Thoracic aorta (tissue), 2 donors: ENCODE measurements around the gene RAB3GAP2. TPM values are rescaled to one million over a fixed set of nuclear protein-coding genes. Genes with fewer than 3 reads are reported as not detected.
A peak's percentile ranks its signal among the peaks of the same experiment; 100 is the strongest.
"Not testable (repeated sequence)": the region's sequence is repeated elsewhere in the genome, so short reads cannot be mapped to it uniquely, and the experiment has no call there.

ENCODE experiments used
- ATAC-seq: fragments of 150-250 bp; one replicate; pipeline ENCODE4 v1.8.0; 2017; ENCODE audit warnings: low read depth; ENCODE audit not compliant: insufficient number of reproducible peaks, low FRiP score
- DNase-seq: peaks from one replicate; pipeline ENCODE4 v3.0.0-alpha.2; 2020; ENCODE audit warnings: low spot score
- H3K27ac ChIP-seq, 2 donors: fragments of 200-600 bp; sonication (generic); 1 replicate in 1 of 2; 2 replicates in 1 of 2; pipeline ENCODE4 v1.5.1; 2016; ENCODE audit warnings: mild to moderate bottlenecking in 2 of 2, moderate library complexity in 2 of 2
- H3K27me3 ChIP-seq: fragments of 200-600 bp; sonication (generic); replicated peaks from 2 replicates; pipeline ENCODE4 v1.6.0; 2016; ENCODE audit warnings: mild to moderate bottlenecking; ENCODE audit not compliant: insufficient read depth
- H3K36me3 ChIP-seq: fragments of 200-600 bp; sonication (generic); one replicate; pipeline ENCODE4 v1.5.1; 2016
- H3K4me1 ChIP-seq, 2 donors: fragments of 200-600 bp; sonication (generic); 1 replicate in 1 of 2; 2 replicates in 1 of 2; pipeline versions ENCODE4 v1.5.1 to v1.6.0; 2016; ENCODE audit warnings: low read depth in 2 of 2, mild to moderate bottlenecking in 1 of 2; ENCODE audit not compliant: control insufficient read depth in 1 of 2
- H3K4me3 ChIP-seq: fragments of 200-600 bp; sonication (generic); 2 replicates; pipeline ENCODE4 v1.5.1; 2016; ENCODE audit warnings: mild to moderate bottlenecking
- H3K9me3 ChIP-seq: fragments of 200-600 bp; sonication (generic); 2 replicates; pipeline ENCODE4 v1.5.1; 2016
- CTCF ChIP-seq: fragments of 200-600 bp; sonication (generic); IDR thresholded peaks from one replicate; pipeline ENCODE4 v1.5.1; 2019; ENCODE audit warnings: antibody characterized with exemption
- total RNA-seq, 2 donors: library from RNA; depleted of rRNA; stranded (reverse); fragments of >200 nt; gene quantifications; one replicate each; pipeline versions ENCODE4 v1.1.0 to v1.2.3, GENCODE V29; 2016

RAB3GAP2 gene
- total RNA-seq, 2 donors from 2014 or later = 22.5 to 37.9 TPM

DNA sequence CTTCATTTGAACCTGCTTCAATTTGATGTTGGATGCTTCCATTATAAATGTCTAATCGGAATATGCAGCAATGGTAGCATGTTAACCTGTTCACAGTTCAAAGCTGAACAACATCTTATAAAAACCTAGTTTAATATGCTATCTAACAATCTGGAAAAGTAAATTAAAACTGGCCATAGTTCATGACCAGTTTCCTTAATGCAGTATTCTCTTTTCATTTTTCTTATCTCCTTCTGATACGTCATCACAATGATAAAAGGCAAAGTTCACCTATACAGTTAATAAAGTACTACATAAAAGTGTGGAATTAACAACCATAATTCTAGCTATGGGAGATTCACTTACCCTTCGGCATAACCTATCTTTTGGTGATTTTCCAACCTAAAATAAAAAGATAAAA lies 113.2 kb downstream of the RAB3GAP2 start:
- no peaks in the 10 kb centered on the region for H3K9me3 ChIP-seq
- no peak overlapping the region for H3K4me3 ChIP-seq
- peaks cover 42% of the 10 kb centered on the region for H3K36me3 ChIP-seq
- no peak overlapping the region for H3K27ac ChIP-seq
- DNase-seq (no peak), ATAC-seq (no peak)
- H3K4me1 ChIP-seq = no peaks in the 10 kb centered on the region
- no peak for TF ChIP-seq CTCF
- no peaks in the 10 kb centered on the region for H3K27me3 ChIP-seq

GRCh38 chr1:220158530-220158929 lies 113.7 kb downstream of the RAB3GAP2 start:
- DNase-seq, H3K27me3 ChIP-seq, H3K9me3 ChIP-seq, H3K27ac ChIP-seq, ATAC-seq, H3K4me1 ChIP-seq, H3K4me3 ChIP-seq: not testable (repeated sequence)
- H3K36me3 ChIP-seq = peaks cover 47% of the 10 kb centered on the region

- Histone ChIP-seq H3K9me3 (no peaks in the 10 kb centered on the region), H3K36me3 (peaks cover 50% of the 10 kb centered on the region), H3K4me1 (no peaks in the 10 kb centered on the region), H3K4me3 (no peak overlapping the region), H3K27ac (no peak overlapping the region), H3K27me3 (no peaks in the 10 kb centered on the region)
- TF ChIP-seq CTCF = no peak
- DNase-seq = no peak
- ATAC-seq = no peak
These were observed 114.5 kb downstream of the RAB3GAP2 start for GRCh38 chr1:220157738-220158137.

DNA sequence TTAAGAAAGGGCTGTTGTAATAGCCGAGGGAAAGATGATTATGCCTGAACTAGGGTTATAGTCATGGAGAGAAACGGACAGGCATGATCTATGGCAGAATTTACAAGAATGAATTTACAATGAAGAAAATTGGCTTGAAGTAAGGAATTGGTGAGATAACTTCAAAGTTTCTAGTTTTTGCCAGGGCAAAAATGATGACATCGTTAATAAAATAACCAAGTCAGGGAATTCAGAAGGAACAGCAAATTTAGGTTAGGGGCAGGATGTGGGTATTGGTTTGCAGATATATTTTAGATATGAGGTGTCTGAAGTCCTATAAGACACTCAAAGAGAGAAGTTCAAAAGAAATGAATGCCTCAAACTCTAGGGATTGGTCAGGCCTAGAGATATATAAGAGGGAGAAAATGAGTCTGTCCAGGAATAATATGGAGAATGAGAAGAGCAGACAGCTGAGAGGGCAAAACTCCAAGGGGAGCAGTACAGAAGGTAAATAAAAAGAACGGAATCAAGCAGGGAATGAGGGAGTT lies 115.6 kb downstream of the RAB3GAP2 start:
- Histone ChIP-seq H3K36me3 (peaks cover 49% of the 10 kb centered on the region), H3K4me1 (peaks cover under 1 to 4% of the 10 kb centered on the region in 2 donors), H3K9me3 (no peaks in the 10 kb centered on the region), H3K27me3 (no peaks in the 10 kb centered on the region), H3K27ac (no peak overlapping the region), H3K4me3 (no peak overlapping the region)
- no peak for ATAC-seq
- no peak for TF ChIP-seq CTCF
- no peak for DNase-seq

DNA sequence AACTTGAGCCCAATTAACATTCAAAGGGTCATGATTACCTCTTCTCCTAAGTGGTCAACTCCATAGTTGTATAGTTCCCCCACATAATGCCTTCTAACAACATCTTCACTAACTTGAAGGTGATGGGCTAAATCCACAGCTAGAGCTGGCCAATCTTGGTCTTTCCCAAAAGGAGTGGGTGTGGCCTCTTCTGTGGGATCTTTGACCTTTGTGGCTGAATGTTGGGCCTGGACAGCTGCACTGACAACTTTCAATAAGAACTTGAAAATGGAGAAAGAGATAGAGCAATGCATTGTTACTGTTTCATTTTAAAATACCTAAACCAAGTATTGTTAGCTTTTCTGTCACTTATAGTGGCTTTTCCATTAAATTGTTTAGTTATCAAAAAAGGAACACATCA lies 119.1 kb downstream of the RAB3GAP2 start:
- no peak overlapping the region for H3K4me3 ChIP-seq
- H3K4me1 ChIP-seq = peaks cover 6 to 8% of the 10 kb centered on the region in 2 donors
- H3K36me3 ChIP-seq = peaks cover 35% of the 10 kb centered on the region
- no peak for TF ChIP-seq CTCF
- no peaks in the 10 kb centered on the region for H3K27me3 ChIP-seq
- ATAC-seq = no peak
- no peak overlapping the region for H3K27ac ChIP-seq
- H3K9me3 ChIP-seq = no peaks in the 10 kb centered on the region
- DNase-seq = no peak

DNA sequence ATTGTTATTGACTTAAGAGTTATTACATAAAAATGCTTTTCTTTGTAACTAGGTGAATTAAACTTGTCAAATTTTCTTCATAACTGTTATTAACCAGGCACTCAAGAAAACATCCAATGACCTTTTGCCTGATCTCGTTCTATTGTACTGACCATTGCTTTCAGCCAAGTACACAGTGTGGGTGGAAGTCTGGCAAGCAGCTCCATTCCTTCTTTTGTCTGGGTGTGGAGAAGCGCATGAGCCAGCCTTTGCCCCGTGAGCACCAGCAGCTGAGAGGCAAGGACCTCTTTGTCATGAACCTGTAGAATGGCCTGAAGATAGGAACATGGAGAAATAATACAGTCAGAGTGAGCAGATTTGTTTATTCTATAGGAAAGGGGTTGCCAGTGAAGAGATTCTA lies 120.8 kb downstream of the RAB3GAP2 start:
- Histone ChIP-seq H3K27me3 (no peaks in the 10 kb centered on the region), H3K36me3 (peaks cover 30% of the 10 kb centered on the region), H3K4me3 (no peak overlapping the region), H3K9me3 (no peaks in the 10 kb centered on the region), H3K4me1 (peaks cover 6 to 8% of the 10 kb centered on the region in 2 donors), H3K27ac (peak overlapping the region; percentile 33 to 59)
- ATAC-seq (no peak), DNase-seq (no peak)
- no peak for TF ChIP-seq CTCF
